HepG2 (cell line): ENCODE data around the gene AKR7A3. TPM values are rescaled to one million over a fixed set of nuclear protein-coding genes. Genes with fewer than 3 reads are reported as not detected.

ENCODE experiments used
- AGO1 ChIP-seq: fragments of 200-400 bp; formaldehyde crosslinking; IDR thresholded peaks from 2 replicates; pipeline ENCODE4 v1.6.1; 2017; ENCODE audit warnings: mild to moderate bottlenecking, low read depth, low read length, moderate library complexity; ENCODE audit not compliant: poor library complexity, severe bottlenecking
- GATAD1 ChIP-seq: IDR thresholded peaks from 2 replicates; pipeline ENCODE4 v1.6.1; 2016; ENCODE audit warnings: missing genetic modification reagents, missing compliant biosample characterization
- GMEB2 ChIP-seq: IDR thresholded peaks from 2 replicates; pipeline ENCODE4 v1.6.1; 2016; ENCODE audit warnings: missing biosample characterization, missing genetic modification reagents, low read depth
- KLF15 ChIP-seq: sonication (generic); formaldehyde crosslinking; IDR thresholded peaks from 2 replicates; pipeline ENCODE4 v1.8.1; 2023; ENCODE audit warnings: borderline replicate concordance, mild to moderate bottlenecking, inconsistent platforms, missing genetic modification reagents, mixed read lengths
- KMT2B ChIP-seq: IDR thresholded peaks from 2 replicates; pipeline ENCODE4 v1.6.1; 2016; ENCODE audit warnings: missing genetic modification reagents, missing compliant biosample characterization
- MIER3 ChIP-seq: IDR thresholded peaks from 2 replicates; pipeline ENCODE4 v1.6.1; 2016; ENCODE audit warnings: missing compliant biosample characterization, borderline replicate concordance
- NKX3-1 ChIP-seq: sonication (generic); formaldehyde crosslinking; IDR thresholded peaks from 2 replicates; pipeline ENCODE4 v1.5.0; 2020; ENCODE audit warnings: missing genetic modification reagents
- NPAS2 ChIP-seq: sonication (generic); formaldehyde crosslinking; IDR thresholded peaks from 2 replicates; pipeline ENCODE4 v1.8.0; 2022; ENCODE audit warnings: mild to moderate bottlenecking, missing genetic modification reagents, borderline replicate concordance
- RXRA ChIP-seq: sonication (generic); formaldehyde crosslinking; IDR thresholded peaks from 2 replicates; pipeline ENCODE4 v1.5.1; 2020; ENCODE audit warnings: missing genetic modification reagents
- TAF15 ChIP-seq: fragments of 200-400 bp; formaldehyde crosslinking; IDR thresholded peaks from one replicate; pipeline ENCODE4 v1.6.1; 2018; ENCODE audit warnings: mild to moderate bottlenecking, low read depth, low read length; ENCODE audit not compliant: poor library complexity, severe bottlenecking
- TEAD3 ChIP-seq: optimal IDR thresholded peaks from 2 replicates; pipeline ENCODE3; 2016; ENCODE audit warnings: borderline replicate concordance
- ZFP91 ChIP-seq: sonication (generic); formaldehyde crosslinking; IDR thresholded peaks from 2 replicates; pipeline ENCODE4 v1.9.0; 2022; ENCODE audit warnings: missing genetic modification reagents, mild to moderate bottlenecking, borderline replicate concordance
- ZNF609 ChIP-seq: sonication (generic); formaldehyde crosslinking; IDR thresholded peaks from 2 replicates; pipeline ENCODE4 v1.4.0; 2020; ENCODE audit warnings: mild to moderate bottlenecking, missing genetic modification reagents, borderline replicate concordance
- ZNF629 ChIP-seq: sonication (generic); formaldehyde crosslinking; conservative IDR thresholded peaks from 2 replicates; pipeline ENCODE4 v1.5.0; 2020; ENCODE audit warnings: missing genetic modification reagents
- polyA plus RNA-seq, 8 experiments: library from polyadenylated mRNA; depleted of rRNA in 3 of 8; stranded (reverse) in 7 of 8; unstranded in 1 of 8; fragments of >200 nt; fragmentation: Illumina TruSeq in 4 of 8; extraction: Trizol in 4 of 8; gene quantifications; 2 replicates each; pipeline versions ENCODE4 v1.2.1 to v1.2.3, GENCODE V29; 2011 to 2016; ENCODE audit warnings: low read depth in 4 of 8, missing spikeins in 1 of 8, mixed read lengths in 1 of 8; ENCODE audit not compliant: insufficient read depth in 1 of 8
- total RNA-seq, 5 experiments: library from RNA; depleted of rRNA; stranded (reverse); fragments of >200 nt; fragmentation: Illumina TruSeq; extraction: Trizol; gene quantifications; 2 replicates each; pipeline ENCODE4 v1.2.3, GENCODE V29; 2016; ENCODE audit warnings: low read depth in 1 of 5
- TF ChIP-seq, protein P1 (sequence below): IDR thresholded peaks from 2 replicates; pipeline ENCODE4 v1.6.1; 2016; ENCODE audit warnings: low read depth
- TF ChIP-seq, protein P2 (sequence below), 2 experiments: IDR thresholded peaks; 2 replicates each; pipeline ENCODE4 v1.6.1; 2011 to 2012; ENCODE audit warnings: low read length in 2 of 2, borderline replicate concordance in 1 of 2, low read depth in 1 of 2, mild to moderate bottlenecking in 1 of 2, moderate library complexity in 1 of 2

AKR7A3 gene
- total and polyA plus RNA-seq, 2 of the 13 experiments (the other 11 are each of a cell fraction or from before 2014, with no cell fraction given): 0.58 to 1.00 TPM

DNA sequence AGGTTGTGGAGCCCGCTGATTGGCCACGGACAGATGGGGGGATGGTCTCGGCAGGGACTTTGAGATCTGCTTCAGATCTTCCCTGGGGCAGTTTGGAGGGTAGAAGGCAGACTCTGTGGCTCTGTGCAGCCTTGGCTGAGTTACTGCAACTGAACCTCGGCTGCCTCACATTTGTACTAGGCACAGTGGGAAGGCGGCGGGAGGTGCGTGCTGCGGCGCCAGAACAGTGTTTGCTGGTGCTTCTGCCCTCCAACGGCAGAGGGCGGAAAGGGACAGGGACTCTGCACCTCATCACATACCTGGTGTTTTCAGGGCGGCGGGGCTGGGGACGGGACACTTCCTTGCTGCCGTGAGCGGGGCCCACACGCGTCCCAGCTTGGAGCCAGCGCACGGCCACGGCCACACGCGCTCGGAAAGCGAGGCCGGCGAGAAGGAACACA lies 49.8 kb upstream of the AKR7A3 start (continued):
- TF ChIP-seq, protein P1, sequence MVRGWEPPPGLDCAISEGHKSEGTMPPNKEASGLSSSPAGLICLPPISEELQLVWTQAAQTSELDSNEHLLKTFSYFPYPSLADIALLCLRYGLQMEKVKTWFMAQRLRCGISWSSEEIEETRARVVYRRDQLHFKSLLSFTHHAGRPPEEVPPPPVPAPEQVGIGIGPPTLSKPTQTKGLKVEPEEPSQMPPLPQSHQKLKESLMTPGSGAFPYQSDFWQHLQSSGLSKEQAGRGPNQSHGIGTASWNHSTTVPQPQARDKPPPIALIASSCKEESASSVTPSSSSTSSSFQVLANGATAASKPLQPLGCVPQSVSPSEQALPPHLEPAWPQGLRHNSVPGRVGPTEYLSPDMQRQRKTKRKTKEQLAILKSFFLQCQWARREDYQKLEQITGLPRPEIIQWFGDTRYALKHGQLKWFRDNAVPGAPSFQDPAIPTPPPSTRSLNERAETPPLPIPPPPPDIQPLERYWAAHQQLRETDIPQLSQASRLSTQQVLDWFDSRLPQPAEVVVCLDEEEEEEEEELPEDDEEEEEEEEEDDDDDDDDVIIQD (CRISPR knock-in tag): no peak
- TF ChIP-seq TEAD3 (CRISPR knock-in tag) (peak; percentile 92), TAF15 (no peak), NPAS2 (no peak), AGO1 (peak; percentile 74), KMT2B (CRISPR knock-in tag) (0 out of 2 replicates have a peak, but pooled peaks have one; percentile 30), GMEB2 (no peak), GATAD1 (CRISPR knock-in tag) (peak; percentile 39; the same call in 1 of the 2 replicates), MIER3 (0 out of 2 replicates have a peak, but pooled peaks have one; percentile 61), KLF15 (CRISPR knock-in tag) (no peak), ZNF629 (CRISPR knock-in tag) (peak; percentile 25; the same call in 1 of the 2 replicates), ZFP91 (CRISPR knock-in tag) (peak; percentile 79), RXRA (CRISPR knock-in tag) (peak; percentile 63), ZNF609 (CRISPR knock-in tag) (no peak), NKX3-1 (CRISPR knock-in tag) (no peak)
- TF ChIP-seq, protein P2, sequence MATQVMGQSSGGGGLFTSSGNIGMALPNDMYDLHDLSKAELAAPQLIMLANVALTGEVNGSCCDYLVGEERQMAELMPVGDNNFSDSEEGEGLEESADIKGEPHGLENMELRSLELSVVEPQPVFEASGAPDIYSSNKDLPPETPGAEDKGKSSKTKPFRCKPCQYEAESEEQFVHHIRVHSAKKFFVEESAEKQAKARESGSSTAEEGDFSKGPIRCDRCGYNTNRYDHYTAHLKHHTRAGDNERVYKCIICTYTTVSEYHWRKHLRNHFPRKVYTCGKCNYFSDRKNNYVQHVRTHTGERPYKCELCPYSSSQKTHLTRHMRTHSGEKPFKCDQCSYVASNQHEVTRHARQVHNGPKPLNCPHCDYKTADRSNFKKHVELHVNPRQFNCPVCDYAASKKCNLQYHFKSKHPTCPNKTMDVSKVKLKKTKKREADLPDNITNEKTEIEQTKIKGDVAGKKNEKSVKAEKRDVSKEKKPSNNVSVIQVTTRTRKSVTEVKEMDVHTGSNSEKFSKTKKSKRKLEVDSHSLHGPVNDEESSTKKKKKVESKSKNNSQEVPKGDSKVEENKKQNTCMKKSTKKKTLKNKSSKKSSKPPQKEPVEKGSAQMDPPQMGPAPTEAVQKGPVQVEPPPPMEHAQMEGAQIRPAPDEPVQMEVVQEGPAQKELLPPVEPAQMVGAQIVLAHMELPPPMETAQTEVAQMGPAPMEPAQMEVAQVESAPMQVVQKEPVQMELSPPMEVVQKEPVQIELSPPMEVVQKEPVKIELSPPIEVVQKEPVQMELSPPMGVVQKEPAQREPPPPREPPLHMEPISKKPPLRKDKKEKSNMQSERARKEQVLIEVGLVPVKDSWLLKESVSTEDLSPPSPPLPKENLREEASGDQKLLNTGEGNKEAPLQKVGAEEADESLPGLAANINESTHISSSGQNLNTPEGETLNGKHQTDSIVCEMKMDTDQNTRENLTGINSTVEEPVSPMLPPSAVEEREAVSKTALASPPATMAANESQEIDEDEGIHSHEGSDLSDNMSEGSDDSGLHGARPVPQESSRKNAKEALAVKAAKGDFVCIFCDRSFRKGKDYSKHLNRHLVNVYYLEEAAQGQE (IDR thresholded peaks at IDR 0.05; ENCODE audit: borderline replicate concordance in 1 of 2, low read depth in 1 of 2, low read length in 2 of 2): no peak
